SK-N-SH (cell line): ENCODE data around the gene MYO1D. TPM values are rescaled to one million over a fixed set of nuclear protein-coding genes. Genes with fewer than 3 reads are reported as not detected.

ENCODE experiments used
- CTCF ChIA-PET: fragments of 300-600, 350-600 bp; formaldehyde crosslinking; extraction: SDS; loops from one replicate; lab custom pipeline; 2021; lab: Yijun Ruan, JAX
- POLR2A ChIA-PET: fragments of 350-600 bp; sonication (Branson Sonifier 250); formaldehyde crosslinking; extraction: SDS; loops from one replicate; lab custom pipeline; 2020; ENCODE audit warnings: antibody characterized with exemption, inconsistent platforms; lab: Yijun Ruan, JAX
- DNase-seq: peaks from one replicate; pipeline ENCODE4 v3.0.0; 2012
- H2AFZ ChIP-seq: fragments of 200-600 bp; sonication (generic); 2 replicates; pipeline ENCODE4 v1.8.1; 2016; ENCODE audit warnings: antibody characterized with exemption, mild to moderate bottlenecking, low read depth
- H3F3A ChIP-seq: fragments of 200-600 bp; sonication (generic); replicated peaks from 2 replicates; pipeline ENCODE3; 2016; ENCODE audit warnings: antibody characterized with exemption, mild to moderate bottlenecking; ENCODE audit not compliant: insufficient read depth
- H3K27ac ChIP-seq, 2 experiments: fragments of 200-500 bp in 1 of 2; fragments of 200-600 bp in 1 of 2; sonication (Bioruptor generic) in 1 of 2; sonication (generic), shearing (Covaris generic) in 1 of 2; 2 replicates each; pipeline versions ENCODE4 v1.5.1 to v1.6.1; 2014 to 2016; ENCODE audit warnings: low read depth in 2 of 2, inconsistent platforms in 1 of 2, low read length in 1 of 2, mild to moderate bottlenecking in 1 of 2, mixed read lengths in 1 of 2
- H3K27me3 ChIP-seq: fragments of 200-600 bp; sonication (generic), shearing (Covaris generic); 2 replicates; pipeline ENCODE4 v1.6.1; 2016; ENCODE audit warnings: mixed run types; ENCODE audit not compliant: insufficient read depth
- H3K36me3 ChIP-seq, 2 experiments: fragments of 200-500 bp in 1 of 2; fragments of 200-600 bp in 1 of 2; sonication (Bioruptor generic) in 1 of 2; sonication (generic) in 1 of 2; replicated peaks in 1 of 2; 2 replicates each; pipeline versions ENCODE3 to v1.5.1; 2014 to 2016; ENCODE audit warnings: low read length in 1 of 2, mild to moderate bottlenecking in 1 of 2; ENCODE audit not compliant: insufficient read depth in 2 of 2, control insufficient read depth in 1 of 2
- H3K4me1 ChIP-seq, 2 experiments: fragments of 200-500 bp in 1 of 2; fragments of 200-600 bp in 1 of 2; sonication (Bioruptor generic) in 1 of 2; sonication (generic), shearing (Covaris generic) in 1 of 2; 2 replicates each; pipeline versions ENCODE4 v1.5.1 to v1.6.1; 2014 to 2016; ENCODE audit warnings: low read depth in 1 of 2, low read length in 1 of 2, mixed run types in 1 of 2; ENCODE audit not compliant: insufficient read depth in 2 of 2, control insufficient read depth in 1 of 2
- H3K4me2 ChIP-seq: fragments of 200-600 bp; sonication (generic), shearing (Covaris generic); 2 replicates; pipeline ENCODE4 v1.6.1; 2017; ENCODE audit warnings: mixed run types
- H3K4me3 ChIP-seq, 2 experiments: fragments of 200-500 bp in 1 of 2; fragments of 200-600 bp in 1 of 2; sonication (Bioruptor generic) in 1 of 2; sonication (generic), shearing (Covaris generic) in 1 of 2; 2 replicates each; pipeline versions ENCODE4 v1.5.1 to v1.8.1; 2014 to 2016; ENCODE audit warnings: low read depth in 2 of 2, inconsistent platforms in 1 of 2, low read length in 1 of 2, mild to moderate bottlenecking in 1 of 2, mixed read lengths in 1 of 2, moderate library complexity in 1 of 2
- H3K79me2 ChIP-seq: fragments of 200-600 bp; sonication (generic); 2 replicates; pipeline ENCODE4 v1.8.1; 2017; ENCODE audit warnings: mild to moderate bottlenecking; ENCODE audit not compliant: insufficient read depth
- H3K9ac ChIP-seq: fragments of 200-600 bp; sonication (generic); 2 replicates; pipeline ENCODE4 v1.6.1; 2017; ENCODE audit warnings: mixed run types
- H3K9me2 ChIP-seq: fragments of 200-600 bp; sonication (generic); 2 replicates; pipeline ENCODE4 v1.6.1; 2017; ENCODE audit warnings: mixed run types
- H3K9me3 ChIP-seq: fragments of 200-600 bp; sonication (generic); 2 replicates; pipeline ENCODE4 v1.6.1; 2017; ENCODE audit warnings: mixed run types, mild to moderate bottlenecking, moderate library complexity
- H4K20me1 ChIP-seq: fragments of 200-600 bp; sonication (generic); 2 replicates; pipeline ENCODE4 v1.6.1; 2017; ENCODE audit warnings: mild to moderate bottlenecking, mixed run types; ENCODE audit not compliant: insufficient read depth
- CTCF ChIP-seq: fragments of 200-600 bp; sonication (generic); IDR thresholded peaks from 2 replicates; pipeline ENCODE4 v1.6.1; 2017; ENCODE audit warnings: antibody characterized with exemption, mild to moderate bottlenecking, moderate library complexity
- ELF1 ChIP-seq: IDR thresholded peaks from 2 replicates; pipeline ENCODE4 v1.4.0; 2012
- EP300 ChIP-seq, 2 experiments: IDR thresholded peaks; 2 replicates each; pipeline versions ENCODE4 v1.4.0 to v1.6.1; 2012; ENCODE audit warnings: borderline replicate concordance in 1 of 2, low read depth in 1 of 2, low read length in 1 of 2
- FOSL2 ChIP-seq: IDR thresholded peaks from 2 replicates; pipeline ENCODE4 v1.4.0; 2012; ENCODE audit warnings: low read depth, mild to moderate bottlenecking, moderate library complexity, borderline replicate concordance
- FOXJ3 ChIP-seq: sonication (generic); formaldehyde crosslinking; IDR thresholded peaks from 2 replicates; pipeline ENCODE4 v1.5.1; 2020; ENCODE audit warnings: mild to moderate bottlenecking, missing genetic modification reagents
- FOXM1 ChIP-seq: IDR thresholded peaks from 2 replicates; pipeline ENCODE4 v1.4.0; 2012; ENCODE audit warnings: low read depth, mild to moderate bottlenecking
- GATA2 ChIP-seq: sonication (generic); formaldehyde crosslinking; IDR thresholded peaks from 2 replicates; pipeline ENCODE4 v1.5.0; 2020; ENCODE audit warnings: mild to moderate bottlenecking, missing genetic modification reagents
- MEF2A ChIP-seq: IDR thresholded peaks from 2 replicates; pipeline ENCODE4 v1.4.0; 2012; ENCODE audit warnings: low read depth, borderline replicate concordance
- NFIC ChIP-seq: IDR thresholded peaks from 2 replicates; pipeline ENCODE4 v1.4.0; 2012; ENCODE audit warnings: borderline replicate concordance
- POLR2AphosphoS5 ChIP-seq: IDR thresholded peaks from 2 replicates; pipeline ENCODE4 v1.6.1; 2012; ENCODE audit warnings: low read depth, low read length
- RAD21 ChIP-seq: IDR thresholded peaks from 2 replicates; pipeline ENCODE4 v1.6.1; 2012; ENCODE audit warnings: mild to moderate bottlenecking, low read length
- RCOR1 ChIP-seq: fragments of 150-350 bp; IDR thresholded peaks from 2 replicates; pipeline ENCODE4 v1.6.1; 2017; ENCODE audit warnings: antibody characterized with exemption, low read length
- RFX5 ChIP-seq: IDR thresholded peaks from 2 replicates; pipeline ENCODE4 v1.6.1; 2012; ENCODE audit warnings: mild to moderate bottlenecking, improper control_type of control experiment, low read length
- TAF1 ChIP-seq: IDR thresholded peaks from 2 replicates; pipeline ENCODE4 v1.6.1; 2012; ENCODE audit warnings: low read depth, mild to moderate bottlenecking, low read length, moderate library complexity, borderline replicate concordance
- TCF12 ChIP-seq: IDR thresholded peaks from 2 replicates; pipeline ENCODE4 v1.4.0; 2012
- WGBS: methylation state at CpG from one replicate; pipeline ENCODE4 v1.1.6; 2017; ENCODE audit warnings: low lambda C conversion rate; 5-methylcytosine and 5-hydroxymethylcytosine counted together
- polyA plus RNA-seq, 3 experiments: library from polyadenylated mRNA; depleted of rRNA; stranded (reverse); fragments of >200 nt; gene quantifications; 2 replicates each; pipeline ENCODE4 v1.2.3, GENCODE V29; 2012
- TF ChIP-seq, protein P1 (sequence below): IDR thresholded peaks from 2 replicates; pipeline ENCODE4 v1.4.0; 2012; ENCODE audit warnings: low read depth, borderline replicate concordance
- TF ChIP-seq, protein P2 (sequence below): fragments of 150-350 bp; IDR thresholded peaks from 2 replicates; pipeline ENCODE4 v1.6.1; 2016; ENCODE audit warnings: mild to moderate bottlenecking, low read depth, low read length
- TF ChIP-seq, protein P3 (sequence below): IDR thresholded peaks from 2 replicates; pipeline ENCODE4; 2012

Gene MYO1D
- polyA plus RNA-seq, 1 of the 3 experiments (the other 2 are of a cell fraction), result 20.4 TPM

DNA sequence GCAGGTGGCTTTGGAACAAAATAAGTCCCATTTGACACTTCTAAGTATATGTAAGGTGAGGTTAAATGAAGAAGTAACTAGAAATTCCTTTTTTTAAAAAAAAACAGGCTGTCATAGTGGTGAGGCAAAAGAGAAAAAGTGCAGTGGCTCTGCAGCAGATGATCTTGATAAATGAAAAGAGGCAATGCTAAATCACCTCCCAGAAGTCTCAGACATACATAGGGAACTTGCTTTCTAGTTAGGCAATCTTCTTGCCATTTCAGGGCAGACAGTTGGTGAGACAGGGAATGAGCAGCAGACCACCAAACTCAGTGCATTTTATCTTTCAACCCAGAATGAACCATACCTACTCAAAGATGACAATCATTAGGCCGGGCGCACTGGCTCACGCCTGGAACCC, 90.8 kb downstream of the MYO1D start:
- no peak overlapping the region for H3K4me3 ChIP-seq
- no peak overlapping the region for H3K27ac ChIP-seq
- no peaks in the 10 kb centered on the region for H3K9me3 ChIP-seq
- ChIA-PET POLR2A (no interaction called here), CTCF (interaction anchor here (1.2 to 3.1 kb wide), 3 partner anchors 91 to 213 kb away, joined by 3 to 17 read pairs (median 14); partner anchors contain the start of gene MYO1D)
- peaks cover 4% of the 10 kb centered on the region for H3F3A ChIP-seq
- TF ChIP-seq RCOR1, result no peak
- TF ChIP-seq ELF1, result no peak
- no peak for TF ChIP-seq EP300 (IDR thresholded peaks at IDR 0.05; ENCODE audit: borderline replicate concordance in 1 of 2, low read depth in 1 of 2, low read length in 1 of 2)
- TF ChIP-seq POLR2AphosphoS5, result no peak
- no peak for TF ChIP-seq MEF2A
- no peak for TF ChIP-seq GATA2
- TF ChIP-seq, protein P1, sequence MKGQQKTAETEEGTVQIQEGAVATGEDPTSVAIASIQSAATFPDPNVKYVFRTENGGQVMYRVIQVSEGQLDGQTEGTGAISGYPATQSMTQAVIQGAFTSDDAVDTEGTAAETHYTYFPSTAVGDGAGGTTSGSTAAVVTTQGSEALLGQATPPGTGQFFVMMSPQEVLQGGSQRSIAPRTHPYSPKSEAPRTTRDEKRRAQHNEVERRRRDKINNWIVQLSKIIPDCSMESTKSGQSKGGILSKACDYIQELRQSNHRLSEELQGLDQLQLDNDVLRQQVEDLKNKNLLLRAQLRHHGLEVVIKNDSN, result no peak
- no peak for TF ChIP-seq TCF12
- TF ChIP-seq TAF1, result no peak
- TF ChIP-seq FOSL2, result no peak
- no peak for TF ChIP-seq RFX5
- no peak for TF ChIP-seq NFIC
- TF ChIP-seq, protein P2, sequence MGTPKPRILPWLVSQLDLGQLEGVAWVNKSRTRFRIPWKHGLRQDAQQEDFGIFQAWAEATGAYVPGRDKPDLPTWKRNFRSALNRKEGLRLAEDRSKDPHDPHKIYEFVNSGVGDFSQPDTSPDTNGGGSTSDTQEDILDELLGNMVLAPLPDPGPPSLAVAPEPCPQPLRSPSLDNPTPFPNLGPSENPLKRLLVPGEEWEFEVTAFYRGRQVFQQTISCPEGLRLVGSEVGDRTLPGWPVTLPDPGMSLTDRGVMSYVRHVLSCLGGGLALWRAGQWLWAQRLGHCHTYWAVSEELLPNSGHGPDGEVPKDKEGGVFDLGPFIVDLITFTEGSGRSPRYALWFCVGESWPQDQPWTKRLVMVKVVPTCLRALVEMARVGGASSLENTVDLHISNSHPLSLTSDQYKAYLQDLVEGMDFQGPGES, result no peak
- TF ChIP-seq, protein P3, sequence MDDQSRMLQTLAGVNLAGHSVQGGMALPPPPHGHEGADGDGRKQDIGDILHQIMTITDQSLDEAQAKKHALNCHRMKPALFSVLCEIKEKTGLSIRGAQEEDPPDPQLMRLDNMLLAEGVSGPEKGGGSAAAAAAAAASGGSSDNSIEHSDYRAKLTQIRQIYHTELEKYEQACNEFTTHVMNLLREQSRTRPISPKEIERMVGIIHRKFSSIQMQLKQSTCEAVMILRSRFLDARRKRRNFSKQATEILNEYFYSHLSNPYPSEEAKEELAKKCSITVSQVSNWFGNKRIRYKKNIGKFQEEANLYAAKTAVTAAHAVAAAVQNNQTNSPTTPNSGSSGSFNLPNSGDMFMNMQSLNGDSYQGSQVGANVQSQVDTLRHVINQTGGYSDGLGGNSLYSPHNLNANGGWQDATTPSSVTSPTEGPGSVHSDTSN, result no peak
- TF ChIP-seq RAD21, result no peak
- TF ChIP-seq FOXJ3 (CRISPR knock-in tag), result no peak
- TF ChIP-seq FOXM1, result no peak
- TF ChIP-seq CTCF, result no peak
- no peaks in the 10 kb centered on the region for H3K27me3 ChIP-seq
- H3K9me2 ChIP-seq, result no peaks in the 10 kb centered on the region
- H3K4me2 ChIP-seq, result no peak overlapping the region
- no peak overlapping the region for H3K9ac ChIP-seq
- DNase-seq, result no peak
- H3K36me3 ChIP-seq, result no peaks in the 10 kb centered on the region
- no peaks in the 10 kb centered on the region for H4K20me1 ChIP-seq
- H2AFZ ChIP-seq, result no peak overlapping the region
- no peaks in the 10 kb centered on the region; a peak in 1 of 4 replicates for H3K4me1 ChIP-seq
- H3K79me2 ChIP-seq, result no peaks in the 10 kb centered on the region
- WGBS, result 100% methylated on average over 3 of the region's 3 CpGs
